HCEC 1CT (cell line): ENCODE results near the gene PRPF40B.
A peak's percentile ranks its signal among the peaks of the same experiment; 100 is the strongest.
"Not testable (repeated sequence)": the region's sequence is repeated elsewhere in the genome, so short reads cannot be mapped to it uniquely, and the experiment has no call there.

ENCODE experiments used
- DNase-seq: peaks from one replicate; pipeline ENCODE4 v3.0.0-alpha.2; 2017

PRPF40B gene

GRCh38 chr12:49623142-49623904, at the start of gene PRPF40B:
TSS of gene PRPF40B (plus strand) at chr12:49623561. CDS start at chr12:49623591, 30 bp downstream.
- peak; percentile 78 for DNase-seq

- no peak for DNase-seq
Observed at GRCh38 chr12:49577589-49578315, 45.6 kb upstream of the PRPF40B start.

GRCh38 chr12:49578471-49579112, 44.8 kb upstream of the PRPF40B start:
- no peak for DNase-seq

- peak; percentile 70 for DNase-seq
Observed at GRCh38 chr12:49580572-49581535, 42.5 kb upstream of the PRPF40B start.

- DNase-seq, result no peak
Observed at GRCh38 chr12:49582201-49582600, 41.2 kb upstream of the PRPF40B start.

GRCh38 chr12:49582850-49583249, 40.5 kb upstream of the PRPF40B start:
- no peak for DNase-seq

GRCh38 chr12:49583366-49584094, 39.8 kb upstream of the PRPF40B start:
- no peak for DNase-seq

GRCh38 chr12:49584591-49584990, 38.8 kb upstream of the PRPF40B start:
- DNase-seq, result no peak

- DNase-seq, result no peak
Observed at GRCh38 chr12:49585477-49586459, 37.6 kb upstream of the PRPF40B start.

GRCh38 chr12:49587174-49587908, 36.0 kb upstream of the PRPF40B start:
- no peak for DNase-seq

- no peak for DNase-seq
Observed at GRCh38 chr12:49588281-49588680, 35.1 kb upstream of the PRPF40B start.

- DNase-seq, result no peak
Observed at GRCh38 chr12:49588721-49589516, 34.4 kb upstream of the PRPF40B start.

- no peak for DNase-seq
Observed at GRCh38 chr12:49598527-49598926, 24.8 kb upstream of the PRPF40B start.

GRCh38 chr12:49599961-49600360, 23.4 kb upstream of the PRPF40B start:
- no peak for DNase-seq

- no peak for DNase-seq
Observed at GRCh38 chr12:49603721-49604120, 19.6 kb upstream of the PRPF40B start.

- DNase-seq, result no peak
Observed at GRCh38 chr12:49604856-49605255, 18.5 kb upstream of the PRPF40B start.

GRCh38 chr12:49605539-49605938, 17.8 kb upstream of the PRPF40B start, which contains the start of gene FAM186B:
TSS of gene FAM186B (minus strand) at chr12:49605639. CDS start at chr12:49605477, 162 bp downstream.
- not testable (repeated sequence) for DNase-seq

- DNase-seq, result no peak
Observed at GRCh38 chr12:49609059-49609874, 14.1 kb upstream of the PRPF40B start.
